ENCODE data around the gene CACNA1D.

Gene CACNA1D

DNA sequence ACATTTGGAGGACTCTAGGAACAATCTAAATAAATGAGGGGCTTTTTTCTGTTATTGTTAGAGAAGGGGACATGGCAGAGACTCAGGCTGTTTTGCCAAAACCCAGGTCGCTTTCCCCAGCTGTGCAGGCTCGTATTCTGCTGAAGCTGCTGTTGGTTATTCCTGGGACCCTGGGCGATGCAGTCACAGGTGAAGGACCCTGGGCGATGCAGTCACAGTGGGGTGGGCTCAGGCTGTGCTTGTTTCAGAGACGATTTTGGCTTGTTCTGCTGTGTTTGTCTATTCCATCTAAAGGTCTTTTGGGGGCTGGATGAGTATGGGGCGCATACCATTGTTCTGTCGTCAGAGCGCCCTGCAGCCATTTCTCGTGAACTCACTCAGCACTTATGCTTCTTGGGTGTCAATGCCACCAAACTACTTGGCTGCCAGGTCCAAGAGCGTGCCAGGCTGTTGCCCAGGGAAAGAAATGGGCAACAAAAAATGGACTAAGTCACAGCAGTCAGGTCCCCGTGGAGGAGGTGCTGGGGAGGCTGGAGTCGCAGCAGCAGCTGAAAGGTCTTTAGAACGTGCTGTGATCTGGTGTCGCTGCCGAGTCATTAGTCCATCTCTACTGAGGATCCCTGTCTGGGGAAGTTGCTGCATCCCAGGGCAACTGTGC is 200.4 kb downstream of the CACNA1D start:
- DNase-seq = no peak

DNA sequence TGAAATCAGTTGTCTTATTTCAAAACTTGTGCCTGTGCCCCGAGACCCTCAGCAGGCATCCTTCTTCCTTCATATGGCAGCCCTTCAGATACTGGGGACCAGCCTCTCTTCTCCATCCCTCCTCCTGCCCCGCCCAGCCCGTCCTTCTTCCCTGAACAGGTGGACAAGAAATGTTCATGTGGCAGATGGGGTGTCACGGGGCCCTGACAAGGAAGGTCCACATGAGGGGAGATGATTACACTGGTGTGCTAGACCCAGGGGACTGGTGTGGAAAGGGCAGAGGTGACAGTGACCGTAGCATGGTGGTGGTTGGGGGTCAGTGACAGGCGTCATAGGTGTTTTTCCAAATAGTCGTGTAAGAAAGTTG is 200.9 kb downstream of the CACNA1D start:
- DNase-seq = no peak

DNA sequence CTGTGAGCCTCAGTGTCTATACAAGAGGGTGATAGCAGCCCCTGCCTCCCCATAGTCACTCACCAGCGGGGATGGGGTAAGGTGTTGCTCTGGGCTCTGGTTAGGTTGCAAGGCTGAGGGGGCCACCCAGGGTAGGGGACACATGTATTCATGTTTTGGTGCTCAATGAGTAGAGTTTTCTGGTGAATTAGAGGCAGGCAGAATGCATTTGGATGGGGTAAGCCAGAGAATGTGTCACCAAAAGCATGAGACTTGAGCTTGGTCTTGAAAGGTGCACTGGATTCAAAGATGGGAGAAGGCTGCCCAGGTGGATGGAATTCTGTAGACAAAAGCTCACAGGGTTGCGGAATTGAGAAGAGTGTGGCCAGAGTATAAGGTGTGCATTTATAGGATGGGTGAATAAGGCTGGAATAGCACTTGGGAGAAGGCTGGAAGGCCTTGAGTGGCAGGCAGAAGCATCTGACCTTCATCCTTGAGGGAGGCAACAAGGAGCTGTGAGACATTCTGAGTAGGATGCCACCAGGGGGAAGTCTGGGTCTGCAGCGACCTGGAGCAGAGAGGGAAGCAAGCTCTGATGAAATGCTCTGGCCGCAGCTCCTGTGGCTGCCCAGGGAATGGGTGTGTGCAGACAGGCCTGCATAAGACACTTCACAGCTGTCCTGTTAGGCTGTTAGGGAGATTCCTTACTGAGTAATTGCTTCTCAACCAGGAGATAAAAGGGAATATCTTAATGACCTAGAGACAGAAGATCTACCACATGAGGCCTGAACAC is 202.2 kb downstream of the CACNA1D start:
- peak; percentile 35 for DNase-seq

DNA sequence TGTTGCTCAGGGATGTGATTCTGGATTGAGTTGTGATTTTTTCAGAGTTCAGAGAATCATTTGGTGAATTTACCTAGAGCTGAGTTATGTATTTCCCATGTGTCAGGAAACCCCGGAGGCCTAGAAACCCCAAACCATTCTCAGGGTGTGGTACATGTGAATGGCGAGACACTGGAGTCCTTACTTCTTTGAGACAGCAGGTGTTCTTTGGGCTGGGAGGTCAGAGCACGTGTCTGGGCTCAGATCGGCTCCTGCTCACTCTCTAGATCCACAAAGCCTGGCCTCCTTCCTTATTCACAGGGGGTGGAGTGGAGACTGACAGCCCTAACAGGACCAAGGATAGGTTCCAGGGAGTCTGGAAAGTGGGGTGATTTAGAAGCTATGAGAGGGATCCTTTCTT is 206.0 kb downstream of the CACNA1D start:
- peak; percentile 78 for DNase-seq

DNA sequence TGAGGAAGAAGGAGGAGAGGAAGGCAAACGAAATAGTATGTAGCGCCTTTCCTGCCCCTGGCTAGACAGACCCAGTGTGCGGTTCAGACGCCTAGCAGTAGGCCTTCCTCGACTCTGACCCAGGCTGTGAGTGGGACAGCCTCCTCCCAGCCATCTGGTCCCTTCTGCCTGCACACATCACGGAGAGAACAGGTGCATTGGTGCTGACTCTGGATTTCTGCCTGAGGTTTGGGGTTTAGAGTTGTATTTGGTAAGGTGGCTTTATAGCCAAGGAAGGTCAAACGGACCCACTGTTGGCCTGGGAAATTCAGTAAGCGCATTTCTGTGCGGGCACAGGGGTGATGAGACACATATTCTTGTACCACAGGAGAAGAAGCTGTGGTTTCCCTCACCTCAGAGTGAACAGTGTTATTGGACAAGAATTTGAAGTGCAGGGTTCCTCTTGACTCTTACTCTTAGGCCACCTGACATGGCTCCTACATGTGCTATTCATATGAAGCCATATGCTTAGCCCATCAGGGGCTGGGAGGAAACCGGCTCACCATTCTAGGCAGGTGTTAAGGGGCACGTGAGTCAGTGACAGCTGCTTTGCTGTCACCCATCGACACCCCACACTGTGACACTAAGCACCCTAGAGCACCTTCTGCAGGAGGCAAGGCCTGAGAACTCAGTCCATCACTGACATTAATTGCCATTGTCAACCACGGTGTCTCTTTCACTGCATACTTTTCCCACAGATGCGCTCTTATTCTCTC is 208.5 kb downstream of the CACNA1D start:
- peak; percentile 96 for DNase-seq

DNA sequence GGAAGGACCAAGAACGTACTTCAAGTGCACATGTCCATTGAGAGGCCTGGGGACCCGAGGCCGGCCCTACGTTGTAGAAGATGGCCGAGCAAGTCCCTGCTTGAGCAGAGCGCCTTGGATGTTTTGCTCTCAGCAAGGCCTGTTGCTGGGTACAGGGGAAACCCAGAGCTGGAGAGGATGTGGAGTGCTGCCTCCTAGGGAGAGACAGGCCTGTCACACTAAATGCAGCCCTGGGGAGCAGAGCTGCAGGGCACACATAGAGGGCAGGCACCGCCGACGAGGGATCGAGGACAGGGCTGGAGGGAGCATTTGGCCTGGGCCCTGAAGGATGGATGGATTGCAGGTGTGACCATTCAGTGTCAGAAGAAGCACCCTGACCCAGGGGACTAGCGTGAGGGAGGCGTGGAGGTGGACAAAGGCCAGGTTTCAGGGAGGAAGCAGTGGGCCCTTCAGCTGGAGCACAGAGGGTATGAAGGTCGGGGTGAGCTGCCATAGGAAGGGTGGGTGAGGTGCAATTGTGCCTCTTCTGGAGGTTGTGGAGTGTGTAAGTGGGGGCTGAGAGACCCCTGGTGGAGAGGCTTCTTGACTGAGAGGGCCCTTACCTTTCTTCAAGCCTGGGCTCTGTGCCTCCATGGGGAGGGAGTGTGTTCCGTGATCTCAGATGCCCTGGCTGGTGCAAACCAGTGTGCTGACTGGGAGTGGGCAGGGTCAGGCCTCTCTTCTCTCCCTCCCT is 209.4 kb downstream of the CACNA1D start:
- DNase-seq = peak; percentile 73

DNA sequence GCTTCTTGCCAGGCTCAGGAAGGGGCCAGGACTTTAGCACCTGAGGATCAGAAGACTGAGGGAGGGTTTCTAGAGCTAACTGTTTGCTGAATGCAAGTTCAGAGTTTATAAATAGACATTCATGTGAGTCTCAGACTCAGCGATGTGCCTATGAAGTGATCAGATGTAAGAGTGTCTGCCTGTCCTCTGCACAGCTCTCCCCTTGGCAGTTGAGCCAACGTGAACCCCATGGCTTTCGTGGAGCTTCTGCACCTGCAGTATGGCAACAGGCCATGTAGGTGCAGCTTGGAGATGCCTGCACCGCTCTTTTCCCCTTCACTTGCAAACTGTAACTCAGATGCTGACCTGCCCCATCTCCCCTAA is 209.9 kb downstream of the CACNA1D start:
- DNase-seq = peak; percentile 90

DNA sequence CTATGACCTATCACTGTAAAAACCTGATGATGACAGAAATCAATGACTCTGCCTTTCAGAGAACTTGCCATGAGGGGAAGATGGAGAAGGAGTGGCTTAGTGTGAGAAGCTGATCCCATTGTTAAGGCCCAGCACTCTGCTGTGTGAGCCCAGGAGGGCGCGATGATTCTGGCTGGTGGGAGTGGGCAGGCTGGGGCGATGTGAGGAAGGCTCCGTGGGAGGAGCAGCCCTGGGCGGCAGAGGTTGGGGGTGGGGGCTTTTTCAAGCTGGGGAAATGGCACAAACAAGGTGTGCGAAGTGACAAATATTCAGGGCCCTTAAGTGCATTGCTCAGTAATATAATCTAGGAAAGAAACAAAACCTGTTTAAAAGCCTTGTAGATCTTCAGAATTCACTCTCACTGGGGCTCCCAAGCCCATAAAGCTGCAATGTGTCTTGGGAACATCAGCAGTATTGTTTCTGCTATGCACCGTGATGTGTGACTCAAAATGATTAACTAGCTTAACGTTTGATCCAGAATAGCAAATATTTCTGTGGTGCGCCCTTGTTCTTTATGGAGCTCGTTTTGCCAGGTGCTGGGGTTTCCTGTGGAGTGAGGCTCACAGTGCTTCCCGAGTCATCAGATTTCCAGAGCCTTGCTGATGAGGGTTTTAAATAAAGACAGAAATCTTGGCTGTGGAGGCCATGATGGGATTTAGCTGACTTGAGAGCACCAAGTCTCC is 210.8 kb downstream of the CACNA1D start:
- DNase-seq = peak; percentile 16

DNA sequence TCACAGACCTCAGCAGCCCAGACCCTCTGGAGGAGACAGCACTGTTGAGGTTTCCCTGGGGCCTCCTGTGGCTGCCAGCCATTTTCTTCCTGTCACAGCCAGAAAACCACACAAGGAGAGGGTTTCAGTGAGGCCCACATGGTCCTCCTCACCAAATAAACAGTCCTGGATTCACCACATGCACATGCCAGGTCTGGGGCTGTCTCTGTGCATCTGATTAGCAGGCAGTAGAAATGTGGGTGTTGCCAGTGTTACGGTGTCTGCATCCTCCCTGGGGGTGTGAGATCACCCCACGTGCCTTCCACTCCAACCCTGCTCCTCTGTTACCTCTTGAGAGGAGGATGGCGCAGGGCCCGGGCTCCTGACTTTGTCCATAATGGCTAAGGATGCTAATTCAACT is 211.4 kb downstream of the CACNA1D start:
- DNase-seq = peak; percentile 62

DNA sequence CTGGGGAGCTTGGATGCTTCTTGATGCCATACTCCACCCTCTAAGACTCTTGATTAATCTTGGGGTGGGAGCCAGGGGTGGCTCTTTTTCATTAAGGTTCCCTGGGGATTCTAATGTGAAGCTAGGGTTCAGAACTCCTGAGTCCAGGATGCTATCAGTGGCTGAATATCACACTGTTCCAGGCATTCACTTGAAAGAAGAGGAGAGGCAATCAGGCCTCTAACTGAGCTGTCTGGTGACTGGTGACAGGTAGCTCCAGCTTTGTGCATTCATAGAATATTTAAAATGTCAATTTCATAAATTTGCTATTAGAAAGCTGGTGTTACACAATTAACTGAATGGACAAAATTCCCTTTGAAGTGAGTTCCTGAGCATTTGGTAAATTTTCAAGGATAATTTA is 212.8 kb downstream of the CACNA1D start:
- no peak for DNase-seq

DNA sequence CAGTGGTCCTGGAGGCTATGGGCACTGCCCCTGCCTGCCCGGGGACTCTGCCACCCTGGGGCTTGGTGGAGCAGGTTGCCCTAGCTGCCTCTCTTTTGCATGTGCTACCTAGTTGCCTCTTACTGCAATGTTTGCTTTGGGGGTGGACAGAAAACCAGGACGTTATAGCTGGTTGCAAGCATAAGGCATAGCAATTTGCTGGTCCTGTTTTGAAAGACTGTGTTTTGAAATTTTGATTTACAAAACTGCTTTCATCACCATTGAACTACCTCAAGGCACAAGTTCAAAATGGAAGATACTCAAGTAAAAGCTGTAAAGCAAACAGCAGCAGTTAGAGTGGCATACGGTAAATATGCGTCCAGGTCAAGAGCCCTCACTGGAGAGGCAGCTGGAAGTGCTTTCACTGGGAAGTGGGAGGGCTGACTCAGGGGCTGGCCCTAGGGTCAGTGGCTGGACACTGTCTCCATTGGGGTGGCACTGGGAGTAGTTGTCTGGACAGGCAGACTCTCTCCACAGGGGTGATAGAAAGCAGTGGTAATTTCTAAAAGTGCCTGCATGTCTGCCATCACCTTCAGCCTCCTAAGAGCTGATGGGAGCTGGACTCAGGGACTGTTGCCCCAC is 213.7 kb downstream of the CACNA1D start:
- peak; percentile 42 for DNase-seq

DNA sequence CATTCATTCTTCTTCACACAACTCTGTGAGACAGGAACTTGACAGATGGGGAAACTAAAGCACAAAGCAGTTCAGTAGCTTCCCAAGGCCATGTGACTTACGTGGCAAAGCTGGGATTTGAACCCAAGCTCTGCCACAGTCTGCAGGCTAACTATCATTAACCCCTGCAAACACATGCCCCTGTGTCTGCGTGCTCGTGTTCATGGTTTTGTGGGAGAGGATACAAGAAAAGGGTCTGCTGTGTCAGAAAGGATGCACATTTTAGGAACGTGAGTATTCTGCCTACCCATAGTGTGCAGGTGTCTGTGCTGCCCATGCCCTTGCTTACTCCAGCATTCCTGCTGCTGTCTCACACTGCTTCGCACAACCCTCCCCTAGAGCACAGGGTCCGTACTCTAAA is 214.8 kb downstream of the CACNA1D start:
- DNase-seq = no peak

DNA sequence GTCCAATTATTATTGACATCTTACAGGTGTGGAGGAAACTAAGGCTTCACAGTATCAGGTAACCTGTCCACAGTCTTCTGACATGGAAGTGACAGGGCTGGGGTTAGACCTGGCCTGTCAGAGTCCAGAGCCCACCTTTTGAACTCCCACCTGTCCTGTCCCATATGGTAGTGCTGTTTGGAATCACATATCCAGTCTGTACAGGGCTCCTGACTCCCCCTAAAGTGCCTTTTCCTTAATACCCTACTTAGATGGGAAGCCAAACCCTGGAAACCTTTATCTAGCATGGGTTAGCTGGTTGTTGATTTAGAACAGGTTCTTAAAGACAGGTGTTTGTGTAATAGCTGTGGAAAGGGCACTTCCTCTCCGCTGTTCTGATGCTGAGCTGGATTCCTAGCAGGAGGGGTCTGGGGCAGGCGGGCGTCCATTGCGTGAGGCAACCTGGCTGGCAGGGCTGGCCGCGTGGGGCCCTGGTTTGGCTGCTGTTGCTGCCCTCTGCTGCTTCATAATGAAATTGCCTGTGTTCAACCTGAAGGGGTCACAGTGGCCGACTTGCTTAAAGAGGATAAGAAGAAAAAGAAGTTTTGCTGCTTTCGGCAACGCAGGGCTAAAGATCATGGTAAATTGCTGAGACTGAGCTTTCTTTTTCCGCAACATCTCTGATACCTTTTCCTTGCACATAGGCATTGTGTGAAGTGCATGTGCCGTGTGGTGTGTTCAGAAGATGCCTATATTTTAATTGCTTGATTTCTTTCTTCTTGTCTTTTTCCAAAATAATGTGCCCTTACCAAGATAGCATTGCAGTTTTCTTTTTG is 215.7 kb downstream of the CACNA1D start:
- DNase-seq = peak; percentile 84

DNA sequence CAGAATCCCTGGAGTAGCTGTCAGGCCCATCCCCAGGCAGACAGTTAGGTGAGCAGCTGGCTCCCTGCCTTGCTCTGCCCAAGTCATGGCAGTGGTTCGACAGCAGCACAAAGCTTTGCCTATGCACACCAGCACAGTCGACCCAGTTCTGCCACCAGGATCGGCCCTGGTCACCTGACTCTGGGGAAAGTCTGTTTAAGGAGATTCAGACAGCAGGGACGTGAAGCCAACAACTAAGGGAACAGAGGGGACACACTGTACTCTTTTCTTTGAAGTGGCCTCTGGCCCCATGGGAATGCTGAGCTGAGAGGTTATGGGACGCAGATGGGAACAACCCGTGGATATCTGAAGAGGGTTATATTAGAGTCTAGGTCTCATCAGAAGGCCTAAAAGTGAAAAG is 217.0 kb downstream of the CACNA1D start:
- no peak for DNase-seq

DNA sequence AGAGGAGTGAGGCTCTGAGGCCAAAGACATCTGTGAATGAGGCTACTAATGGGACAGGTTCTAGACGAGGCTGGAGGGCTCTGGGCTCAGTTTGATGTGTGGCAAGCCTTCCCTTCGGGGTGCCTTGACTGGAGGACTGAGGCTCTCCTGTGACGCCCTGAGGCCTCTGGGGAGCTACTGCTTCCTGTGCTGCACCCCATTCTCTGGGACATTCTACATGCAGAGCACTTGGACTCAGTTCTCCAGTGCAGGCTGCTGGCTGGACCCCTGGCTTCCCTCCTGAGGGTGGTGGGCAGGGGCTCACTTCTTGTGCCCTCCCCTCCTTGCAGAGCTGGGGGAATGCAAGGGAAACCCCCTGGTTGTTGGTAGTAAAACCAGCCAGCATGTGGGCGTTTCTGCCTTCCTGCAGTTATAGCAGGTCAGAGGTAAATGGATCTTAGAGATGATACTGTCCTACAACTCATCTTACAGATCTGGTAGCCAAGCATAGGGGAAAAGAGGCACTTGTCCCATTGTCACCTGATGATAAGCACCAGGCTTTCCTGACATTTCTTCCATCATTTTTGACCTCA is 218.5 kb downstream of the CACNA1D start:
- no peak for DNase-seq

DNA sequence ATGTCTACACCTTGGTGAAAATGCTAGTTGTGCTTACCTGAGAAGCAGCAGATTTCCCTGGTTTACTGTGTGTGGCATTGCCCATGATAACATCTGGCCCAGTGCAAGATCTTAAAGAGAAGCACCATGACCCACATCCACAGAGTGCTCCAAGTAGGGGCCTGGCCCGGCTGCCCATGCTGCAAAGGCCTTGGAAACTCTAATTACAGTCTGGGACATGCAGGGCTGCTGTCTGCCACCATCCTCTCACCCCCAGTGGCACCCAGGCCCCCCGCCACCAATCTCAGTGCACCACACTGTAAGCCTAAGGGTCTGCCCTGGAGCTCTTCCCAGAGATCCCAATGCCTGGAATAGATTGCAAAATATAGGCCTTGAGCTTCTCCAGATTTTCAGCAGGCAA is 219.2 kb downstream of the CACNA1D start:
- DNase-seq = no peak

DNA sequence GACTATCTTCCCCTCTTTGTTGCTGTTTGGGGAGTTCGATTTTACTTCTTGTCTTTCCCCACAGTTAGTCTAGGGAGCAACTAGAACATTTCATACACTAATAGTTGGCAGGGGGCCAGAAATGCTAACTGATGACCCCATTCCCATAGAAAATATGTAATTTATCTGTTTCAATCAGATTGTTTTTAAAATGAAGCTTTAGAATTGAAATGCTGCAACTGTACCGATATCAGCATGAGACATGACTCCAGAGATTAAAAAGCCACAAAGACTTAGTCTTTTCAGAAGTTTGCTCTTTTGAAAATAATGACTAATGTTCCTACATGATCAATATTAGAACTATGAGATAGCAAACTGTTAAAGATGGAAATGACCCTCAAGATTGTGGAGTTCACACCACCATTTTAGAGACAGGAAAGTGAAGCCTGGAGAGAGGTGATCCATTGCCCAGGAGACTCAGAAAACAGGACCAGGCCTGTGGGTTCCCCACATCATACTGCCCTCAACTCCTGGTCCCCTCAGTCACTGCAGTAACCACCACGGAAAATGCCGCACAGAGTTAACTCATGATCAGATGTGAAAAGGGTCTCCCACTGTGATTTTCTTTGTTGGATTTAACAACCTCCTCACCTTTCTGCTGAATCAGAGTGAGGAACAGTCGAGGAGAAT is 221.5 kb downstream of the CACNA1D start:
- no peak for DNase-seq

DNA sequence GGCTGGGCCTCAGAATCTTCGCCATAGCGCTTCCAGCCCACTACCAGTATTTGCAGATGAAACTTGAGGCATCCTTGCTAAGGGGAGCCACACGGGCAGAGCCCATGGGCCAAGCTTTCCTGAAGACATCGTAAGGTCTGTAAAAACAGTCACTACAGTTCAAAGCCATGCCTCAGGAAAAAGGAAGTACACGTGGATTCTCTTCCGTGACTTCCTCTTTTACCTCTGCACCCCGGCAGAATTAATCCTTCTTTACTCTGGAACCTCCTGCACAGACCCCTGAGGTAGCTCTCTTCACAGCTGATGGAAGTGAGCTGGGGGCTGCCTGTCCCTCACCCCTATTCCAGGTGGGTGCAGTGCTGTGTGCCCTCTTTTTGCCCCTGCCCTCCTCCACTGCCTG is 222.6 kb downstream of the CACNA1D start:
- DNase-seq = no peak

DNA sequence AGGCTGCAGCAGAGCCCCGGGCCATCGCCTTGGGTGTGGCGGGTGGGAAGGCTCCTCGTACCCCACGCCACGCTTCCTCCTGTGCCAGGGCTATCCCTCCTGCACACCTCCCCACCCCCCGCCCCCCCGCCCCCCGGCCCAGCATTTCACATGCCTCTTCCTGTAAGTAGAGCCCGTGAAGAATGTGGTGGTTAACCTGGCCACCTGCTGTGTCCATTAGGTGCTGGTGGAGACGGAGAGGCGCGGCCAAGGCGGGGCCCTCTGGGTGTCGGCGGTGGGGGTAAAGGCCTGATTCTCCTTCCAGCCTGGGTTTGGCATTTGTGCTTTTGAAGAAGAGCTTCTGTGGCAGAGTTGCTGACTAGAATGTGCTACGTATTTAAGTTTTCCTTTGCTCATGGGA is 224.1 kb downstream of the CACNA1D start:
- DNase-seq = no peak

DNA sequence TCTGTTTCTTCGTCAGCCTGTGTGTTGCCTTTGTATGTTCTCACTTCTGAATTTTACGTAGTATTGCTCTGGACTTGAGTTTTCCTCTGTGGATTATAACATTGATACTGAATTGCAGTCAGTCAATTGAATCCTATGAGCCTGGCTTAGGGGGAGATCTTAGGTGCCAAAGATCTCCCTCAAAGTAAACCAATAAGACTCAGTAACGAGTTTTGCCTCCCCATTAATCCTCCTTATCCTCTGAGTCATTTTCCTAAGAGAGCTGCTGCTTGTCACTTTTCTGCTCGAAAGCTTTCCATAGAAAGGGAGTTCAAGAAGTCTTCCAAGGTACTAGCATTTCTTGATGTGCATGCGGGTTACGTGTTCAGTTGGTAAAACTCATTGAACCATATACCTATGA is 225.4 kb downstream of the CACNA1D start:
- no peak for DNase-seq

All from RPMI8226 (cell line).